ENCODE results near the gene C17orf100. TPM values are rescaled to one million over a fixed set of nuclear protein-coding genes. Genes with fewer than 3 reads are reported as not detected.
"Not testable (repeated sequence)": the region's sequence is repeated elsewhere in the genome, so short reads cannot be mapped to it uniquely, and the experiment has no call there.

The C17orf100 gene
- total RNA-seq, 4 donors from 2014 or later: 0.27 to 1.5 (median 0.57) TPM; not detected in 1

- Histone ChIP-seq H3K27me3 (no peaks in the 10 kb centered on the region), H3K4me1 (peaks cover 5 to 81% (median 32%) of the 10 kb centered on the region in 3 donors), H3K4me3 (no peak overlapping the region), H3K36me3 (peaks cover 0 to 68% (median 0%) of the 10 kb centered on the region in 3 donors), H3K9me3 (no peaks in the 10 kb centered on the region), H3K27ac (no peak overlapping the region)
- intact Hi-C loops (cut with DNase I): loop anchor here (10.0 kb wide), 1 partner anchor 93 kb away; the partner anchor contains the start of gene PITPNM3
- no peak for DNase-seq
- TF ChIP-seq POLR2A (IDR thresholded peaks at IDR 0.05): no peak
- TF ChIP-seq, protein P1, sequence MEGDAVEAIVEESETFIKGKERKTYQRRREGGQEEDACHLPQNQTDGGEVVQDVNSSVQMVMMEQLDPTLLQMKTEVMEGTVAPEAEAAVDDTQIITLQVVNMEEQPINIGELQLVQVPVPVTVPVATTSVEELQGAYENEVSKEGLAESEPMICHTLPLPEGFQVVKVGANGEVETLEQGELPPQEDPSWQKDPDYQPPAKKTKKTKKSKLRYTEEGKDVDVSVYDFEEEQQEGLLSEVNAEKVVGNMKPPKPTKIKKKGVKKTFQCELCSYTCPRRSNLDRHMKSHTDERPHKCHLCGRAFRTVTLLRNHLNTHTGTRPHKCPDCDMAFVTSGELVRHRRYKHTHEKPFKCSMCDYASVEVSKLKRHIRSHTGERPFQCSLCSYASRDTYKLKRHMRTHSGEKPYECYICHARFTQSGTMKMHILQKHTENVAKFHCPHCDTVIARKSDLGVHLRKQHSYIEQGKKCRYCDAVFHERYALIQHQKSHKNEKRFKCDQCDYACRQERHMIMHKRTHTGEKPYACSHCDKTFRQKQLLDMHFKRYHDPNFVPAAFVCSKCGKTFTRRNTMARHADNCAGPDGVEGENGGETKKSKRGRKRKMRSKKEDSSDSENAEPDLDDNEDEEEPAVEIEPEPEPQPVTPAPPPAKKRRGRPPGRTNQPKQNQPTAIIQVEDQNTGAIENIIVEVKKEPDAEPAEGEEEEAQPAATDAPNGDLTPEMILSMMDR (IDR thresholded peaks at IDR 0.05): peak in 4 of 6 experiments; percentile 10 to 53 (median 34)
These were observed 3.4 kb upstream of the C17orf100 start for GRCh38 chr17:6648181-6648580.

DNA sequence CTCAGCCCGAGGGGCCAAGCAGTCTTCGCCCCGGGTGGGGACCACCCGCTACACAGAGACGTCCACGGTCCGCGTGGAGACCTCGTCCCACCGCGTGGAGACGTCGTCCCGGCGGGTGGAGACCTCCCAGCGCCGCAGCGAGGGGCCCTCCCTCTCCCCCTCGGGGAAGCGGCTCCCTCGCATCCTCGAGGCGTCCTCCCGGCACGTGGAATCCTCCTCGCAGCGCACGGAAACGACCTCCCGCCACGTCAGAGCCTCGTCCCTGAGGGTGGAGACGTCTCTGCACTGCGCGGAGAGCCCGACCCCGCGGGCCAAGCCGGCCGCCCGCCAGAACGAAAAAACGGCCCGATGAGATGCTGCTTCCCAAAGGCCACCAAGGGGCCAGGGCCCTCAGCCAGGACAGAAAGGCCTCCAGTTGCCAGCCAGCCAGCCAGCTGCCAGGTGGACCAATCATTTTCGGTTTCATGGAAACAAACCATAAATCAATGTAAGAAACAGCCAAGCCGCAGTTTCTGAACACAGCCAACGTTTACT is 424 bp downstream of the C17orf100 start:
- intact Hi-C loops (cut with DNase I): no loop called here
- no peak for DNase-seq
- H3K36me3 ChIP-seq: peaks cover 0 to 30% (median 0%) of the 10 kb centered on the region in 3 donors
- WGBS, 2 donors: 5 to 26% methylated on average over 3 to 8 of the region's 47 CpGs
- H3K4me1 ChIP-seq: peaks cover 15 to 89% (median 31%) of the 10 kb centered on the region in 3 donors
- no peak for TF ChIP-seq POLR2A (IDR thresholded peaks at IDR 0.05)
- TF ChIP-seq, protein P1 (IDR thresholded peaks at IDR 0.05): no peak
- no peaks in the 10 kb centered on the region for H3K9me3 ChIP-seq
- H3K4me3 ChIP-seq: peak overlapping the region; percentile 61 to 82 (median 72)
- H3K27ac ChIP-seq: peak overlapping the region; percentile 85 to 96 (median 90)
- H3K27me3 ChIP-seq: peaks cover 0 to 23% (median 0%) of the 10 kb centered on the region in 4 donors

DNA sequence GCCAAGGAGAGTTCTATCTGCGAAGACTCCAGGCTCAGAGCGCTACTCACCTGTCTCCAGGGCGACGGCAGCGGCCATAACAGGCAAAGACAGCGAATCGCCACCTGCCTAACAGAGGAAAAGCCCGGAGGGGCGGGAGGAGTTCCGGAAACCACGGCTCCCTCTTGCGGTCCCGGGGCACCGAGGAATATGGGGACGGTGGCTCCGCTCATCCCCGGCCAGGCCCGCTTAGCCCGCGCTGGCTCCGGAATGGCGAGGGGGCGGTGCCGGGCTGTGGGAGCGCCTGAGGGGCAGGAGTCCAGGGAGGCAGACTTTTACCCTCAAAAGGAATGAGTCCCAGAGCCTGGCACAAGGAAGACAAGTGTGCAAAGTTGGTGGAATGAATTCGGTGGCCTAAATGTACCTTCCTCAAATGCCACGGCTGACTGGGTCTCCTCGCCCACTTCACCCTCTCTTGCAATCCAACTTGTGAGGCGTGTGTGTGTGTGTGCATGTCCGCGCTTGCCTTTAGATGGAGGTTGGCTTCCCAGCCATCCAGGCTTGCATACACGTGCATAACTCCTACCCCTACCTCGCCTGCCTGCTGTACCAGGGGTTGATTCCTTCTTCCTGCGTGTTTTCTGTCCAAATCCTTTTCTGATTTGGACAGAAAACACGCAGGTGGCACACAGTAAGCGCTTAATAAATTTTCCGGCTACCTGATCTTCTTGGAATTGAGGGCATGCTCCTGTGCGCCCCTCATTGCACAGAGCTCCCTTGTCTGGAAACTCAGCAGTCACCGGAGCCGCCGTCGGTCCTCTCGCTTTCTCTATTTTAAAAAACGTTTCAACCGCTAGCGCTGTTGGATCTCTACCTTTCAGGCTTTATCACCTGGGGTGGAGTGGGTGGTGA is 3.5 kb downstream of the C17orf100 start:
- H3K4me3 ChIP-seq: peak overlapping the region; percentile 25 to 58 (median 42)
- no peak for DNase-seq
- H3K27ac ChIP-seq: peak overlapping the region; percentile 50 to 86 (median 77)
- H3K36me3 ChIP-seq: no peaks in the 10 kb centered on the region
- WGBS, 2 donors: 29% methylated on average over 21 to 22 of the region's 46 CpGs
- H3K9me3 ChIP-seq: no peaks in the 10 kb centered on the region
- intact Hi-C loops (cut with DNase I): no loop called here
- peaks cover 15 to 72% (median 23%) of the 10 kb centered on the region in 3 donors for H3K4me1 ChIP-seq
- TF ChIP-seq, protein P1 (IDR thresholded peaks at IDR 0.05): peak in 2 of 6 experiments; percentile 9 to 18
- TF ChIP-seq POLR2A (IDR thresholded peaks at IDR 0.05): no peak
- peaks cover 0 to 49% (median 0%) of the 10 kb centered on the region in 4 donors for H3K27me3 ChIP-seq

- intact Hi-C loops (cut with DNase I); DNase-seq; H3K36me3 ChIP-seq; H3K9me3 ChIP-seq: not testable (repeated sequence)
- Histone ChIP-seq H3K27ac (peak overlapping the region in 2 of 4 donors; percentile 73 to 86), H3K4me1 (peaks cover 15 to 64% (median 19%) of the 10 kb centered on the region in 3 donors), H3K27me3 (peaks cover 0 to 56% (median 0%) of the 10 kb centered on the region in 4 donors), H3K4me3 (peak overlapping the region in 3 of 4 donors; percentile 38 to 58 (median 45))
- WGBS, 2 donors: 2 to 15% methylated on average over 8 of the region's 41 CpGs
These were observed 4.3 kb downstream of the C17orf100 start for GRCh38 chr17:6655732-6656361.

DNA sequence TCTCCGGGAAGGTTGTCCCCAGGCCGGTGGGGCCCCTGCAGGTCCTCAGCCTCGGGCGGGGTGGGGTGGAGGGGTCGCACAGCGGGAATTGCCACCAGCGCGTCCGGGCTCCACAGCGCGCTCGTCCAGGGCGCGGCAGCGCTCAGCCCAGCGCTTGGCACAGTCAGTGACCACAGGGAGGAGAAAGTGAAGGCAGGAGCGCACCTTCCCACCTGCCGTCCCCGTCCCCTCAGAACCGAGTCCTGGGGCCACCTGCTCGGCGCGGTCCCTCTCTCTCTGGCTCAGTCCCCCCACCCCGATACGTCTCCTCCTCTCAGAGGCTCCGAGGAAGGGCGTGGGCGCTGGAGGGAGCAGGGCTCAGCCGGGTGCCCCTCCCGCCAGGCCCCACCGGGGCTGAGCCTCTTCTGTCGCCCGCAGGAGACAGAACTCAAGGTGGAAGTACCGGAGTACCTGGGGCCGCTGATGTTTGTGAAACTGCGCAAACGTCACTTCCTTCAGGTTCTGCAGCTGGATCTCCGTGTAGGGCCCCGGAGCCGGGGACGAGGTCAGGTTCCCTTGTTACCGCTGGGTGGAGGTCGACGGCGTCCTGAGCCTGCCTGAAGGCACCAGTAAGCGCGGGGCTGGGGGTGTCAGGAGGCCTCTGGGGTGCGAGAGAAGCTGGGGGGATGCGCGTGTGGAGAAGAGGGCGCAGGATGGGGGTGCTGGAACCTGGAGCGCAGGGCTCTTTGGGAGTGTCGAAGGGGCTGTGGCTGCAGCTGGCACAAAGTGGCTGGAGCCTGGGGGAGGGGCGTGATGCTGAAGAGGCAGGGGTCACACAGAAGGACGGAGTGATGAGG is 5.5 kb downstream of the C17orf100 start:
- H3K9me3 ChIP-seq; H3K36me3 ChIP-seq; intact Hi-C loops (cut with DNase I); DNase-seq: not testable (repeated sequence)
- peak overlapping the region in 3 of 4 donors; percentile 46 to 55 (median 46) for H3K27ac ChIP-seq
- H3K4me3 ChIP-seq: peak overlapping the region; percentile 22 to 58 (median 42)
- peaks cover 12 to 59% (median 15%) of the 10 kb centered on the region in 3 donors for H3K4me1 ChIP-seq
- 9 to 22% methylated on average over 4 to 13 of the region's 55 CpGs for WGBS, 2 donors
- TF ChIP-seq, protein P1 (IDR thresholded peaks at IDR 0.05): peak in 1 of 6 experiments; percentile 9
- peak in 1 of 4 donors; percentile 32 for TF ChIP-seq POLR2A (IDR thresholded peaks at IDR 0.05)
- H3K27me3 ChIP-seq: peaks cover 0 to 63% (median 0%) of the 10 kb centered on the region in 4 donors

All from esophagus squamous epithelium (tissue), 5 donors.